NCI-H2196 (cell line): ENCODE results near the gene LRRC46.
A peak's percentile ranks its signal among the peaks of the same experiment; 100 is the strongest.

ENCODE experiments used
- DNase-seq: peaks from one replicate; lab custom pipeline; 2025; ENCODE audit not compliant: unreplicated experiment; lab: John Stamatoyannopoulos, UW

The LRRC46 gene, protein sequence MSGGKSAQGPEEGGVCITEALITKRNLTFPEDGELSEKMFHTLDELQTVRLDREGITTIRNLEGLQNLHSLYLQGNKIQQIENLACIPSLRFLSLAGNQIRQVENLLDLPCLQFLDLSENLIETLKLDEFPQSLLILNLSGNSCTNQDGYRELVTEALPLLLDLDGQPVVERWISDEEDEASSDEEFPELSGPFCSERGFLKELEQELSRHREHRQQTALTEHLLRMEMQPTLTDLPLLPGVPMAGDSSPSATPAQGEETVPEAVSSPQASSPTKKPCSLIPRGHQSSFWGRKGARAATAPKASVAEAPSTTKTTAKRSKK

DNA sequence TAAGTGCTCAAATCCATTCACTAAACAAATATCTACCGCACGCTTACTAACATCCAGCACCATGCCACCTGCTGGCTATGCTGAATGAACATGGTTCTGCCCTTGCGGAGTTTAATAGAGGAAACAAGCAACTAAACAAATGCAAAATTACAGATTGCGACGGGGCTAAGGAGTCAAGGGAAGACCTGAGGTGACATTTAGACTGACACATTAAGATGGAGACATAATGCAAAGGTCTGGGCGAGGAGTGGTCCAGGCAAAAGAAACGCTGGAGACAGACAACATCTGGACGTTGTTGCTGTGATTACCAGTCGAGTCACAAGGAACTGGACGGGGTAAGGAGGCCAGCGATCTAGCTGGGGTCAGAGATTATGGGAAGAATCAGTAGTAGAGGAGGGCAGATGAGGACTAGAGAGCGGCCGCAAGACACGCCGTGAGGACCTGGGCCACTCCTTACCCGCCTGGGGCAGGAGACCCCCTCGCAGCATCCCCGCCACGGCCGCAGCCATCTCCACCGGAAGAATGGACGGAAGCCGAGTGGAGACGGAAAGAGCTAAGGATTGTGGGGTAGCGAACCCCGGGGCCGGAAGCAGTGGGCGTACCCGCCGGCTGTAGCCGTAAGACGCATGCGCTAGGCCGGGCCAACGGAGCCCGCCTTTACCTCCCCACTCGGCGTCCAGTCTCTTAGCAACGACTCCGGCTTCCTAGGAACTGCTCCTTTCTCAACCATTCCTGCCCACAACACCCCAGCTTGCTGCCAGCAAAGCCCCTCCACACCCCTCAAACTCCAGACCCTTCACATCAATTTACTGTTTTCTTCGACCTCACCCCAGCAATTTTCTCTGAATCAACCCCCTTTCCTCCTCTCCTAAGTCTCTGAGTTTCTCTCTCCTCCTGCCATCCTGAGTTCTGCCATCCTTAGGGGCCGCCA is at the start of gene LRRC46, which contains the start of gene MRPL10:
Gene LRRC46, plus strand, starts transcription at position 668 of the 931 bp plus-strand sequence. CDS start 320 bp downstream, outside the sequence.
Gene MRPL10, minus strand, starts transcription at position 539 of the 931 bp plus-strand sequence. Its CDS starts 30 bp downstream, at position 509.
- peak; percentile 95 for DNase-seq

DNA sequence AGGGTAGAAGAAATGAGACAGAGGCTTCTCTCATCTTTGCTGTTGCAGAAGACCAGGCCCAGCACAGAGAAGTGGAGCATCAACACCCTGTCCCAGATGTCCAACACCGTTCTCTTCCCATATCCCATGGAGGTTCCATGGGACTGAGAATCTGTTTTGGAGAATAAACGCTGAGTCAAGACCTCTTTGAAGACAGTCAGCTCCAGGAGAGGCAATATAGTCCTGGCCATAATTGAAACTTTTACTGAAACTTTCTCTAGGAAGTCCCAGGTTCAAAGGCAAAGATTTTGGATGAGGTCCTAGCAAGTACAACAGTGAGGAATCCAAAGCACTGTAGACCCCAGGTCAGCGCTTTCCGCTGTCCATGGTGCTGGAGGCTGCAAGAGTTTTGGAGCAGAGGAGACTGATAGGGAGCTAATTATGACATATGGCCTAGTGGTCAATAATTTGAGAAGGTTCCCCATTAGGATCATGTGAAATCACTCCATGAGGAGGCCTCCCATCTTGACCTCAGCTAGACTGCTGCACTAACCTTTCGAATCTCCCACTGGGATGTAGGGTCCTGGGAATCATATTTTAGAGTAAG is 45.8 kb upstream of the LRRC46 start:
- no peak for DNase-seq

DNA sequence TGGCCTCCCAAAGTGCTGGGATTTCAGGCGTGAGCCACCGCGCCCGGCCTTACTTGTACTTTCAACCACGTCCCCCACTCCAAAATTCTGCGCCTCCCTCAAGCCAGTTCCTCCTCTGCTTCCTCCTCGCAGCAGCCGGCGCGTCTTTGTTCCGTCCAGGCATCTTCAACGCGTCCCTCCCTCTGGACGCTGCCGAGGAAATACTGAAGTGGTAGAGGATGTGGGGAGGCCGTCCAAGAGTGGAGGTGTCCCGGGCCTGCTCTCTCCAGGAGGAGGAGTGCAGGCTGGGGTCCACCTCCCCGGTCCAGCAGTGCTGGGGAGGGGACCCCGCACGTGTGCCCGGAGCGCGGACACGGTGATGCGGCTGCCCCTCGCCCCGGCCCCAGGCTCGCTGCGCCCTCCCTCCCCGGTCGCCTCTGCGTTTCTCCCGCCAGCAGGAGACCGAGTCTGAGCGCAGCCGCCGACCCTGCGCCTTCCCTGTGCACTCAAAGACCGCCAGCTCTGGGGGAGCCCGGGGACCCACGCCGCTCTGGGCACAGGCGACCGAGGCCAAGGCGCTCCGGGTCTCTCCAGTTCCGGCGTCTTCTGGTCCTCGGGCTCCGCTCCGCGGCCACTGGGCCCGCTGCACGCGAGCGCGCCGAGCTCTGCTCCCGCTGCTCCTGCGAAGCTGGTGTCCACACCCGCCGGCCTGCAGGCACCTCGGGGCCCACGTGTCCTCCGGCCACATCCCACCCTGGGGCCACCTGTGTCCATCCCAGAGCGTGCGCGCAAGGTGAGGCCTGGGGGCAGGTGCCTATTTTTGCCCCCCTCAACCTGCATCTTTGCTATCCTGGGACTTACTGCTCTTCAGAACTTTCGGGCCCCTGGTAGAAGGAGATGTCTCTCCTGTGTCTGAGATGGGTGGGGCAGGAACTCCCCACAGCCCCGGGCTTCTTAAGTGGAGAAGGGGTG is 41.6 kb upstream of the LRRC46 start:
- peak; percentile 71 for DNase-seq

DNA sequence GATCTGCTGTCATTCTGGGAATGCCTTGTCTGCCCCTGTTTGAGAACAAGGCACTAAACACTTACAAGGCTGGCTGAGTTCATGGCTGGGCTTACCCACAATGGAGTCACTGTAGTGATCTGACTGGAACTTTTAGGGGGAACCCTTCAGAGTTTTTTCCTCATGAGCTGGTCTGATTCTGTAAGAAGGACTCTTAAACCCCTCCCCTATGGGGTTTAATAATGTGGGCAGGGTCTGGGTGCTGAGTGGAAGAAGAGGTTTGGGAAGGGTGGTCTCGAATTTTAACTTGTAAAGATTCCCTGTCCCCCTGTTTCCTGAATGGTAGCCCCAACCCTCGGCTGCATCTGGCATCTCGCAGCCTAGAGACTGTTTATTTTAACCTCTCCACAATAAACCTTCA is 40.4 kb upstream of the LRRC46 start:
- no peak for DNase-seq

DNA sequence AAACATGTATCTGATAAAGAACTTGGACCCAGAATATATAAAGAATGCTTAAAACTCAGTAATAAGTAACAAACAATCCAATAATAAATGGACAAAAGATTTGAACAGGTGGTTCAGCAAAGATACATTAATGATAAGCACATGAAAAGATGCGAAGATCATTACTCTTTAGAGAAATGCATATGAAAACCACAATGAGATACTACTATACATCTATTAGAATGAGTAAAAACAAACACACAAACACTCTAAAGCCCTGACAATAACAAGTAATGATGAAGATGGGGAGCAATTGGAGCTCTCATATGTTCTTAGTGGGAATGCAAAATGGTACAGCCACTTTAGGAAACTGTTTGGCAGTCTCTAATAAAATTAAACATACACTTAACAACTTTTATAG is 39.0 kb upstream of the LRRC46 start:
- no peak for DNase-seq

DNA sequence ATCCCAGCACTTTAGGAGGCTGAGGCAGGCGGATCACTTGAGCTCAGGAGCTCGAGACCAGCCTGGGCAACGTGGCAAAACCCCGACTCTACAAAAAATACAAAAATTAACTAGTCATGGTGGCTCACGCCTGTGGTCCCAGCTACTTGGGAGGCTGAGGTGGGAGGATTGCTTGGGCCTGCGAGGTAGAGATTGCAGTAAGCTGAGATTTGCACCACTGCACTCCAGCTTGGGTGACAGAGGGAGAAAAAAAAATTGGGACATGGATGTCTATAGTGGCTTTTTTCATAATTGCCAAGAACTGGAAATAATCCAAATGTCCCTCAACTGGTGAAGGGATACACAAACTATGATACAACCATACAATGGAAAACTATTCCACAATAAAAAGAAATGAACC is 38.5 kb upstream of the LRRC46 start:
- DNase-seq = no peak

DNA sequence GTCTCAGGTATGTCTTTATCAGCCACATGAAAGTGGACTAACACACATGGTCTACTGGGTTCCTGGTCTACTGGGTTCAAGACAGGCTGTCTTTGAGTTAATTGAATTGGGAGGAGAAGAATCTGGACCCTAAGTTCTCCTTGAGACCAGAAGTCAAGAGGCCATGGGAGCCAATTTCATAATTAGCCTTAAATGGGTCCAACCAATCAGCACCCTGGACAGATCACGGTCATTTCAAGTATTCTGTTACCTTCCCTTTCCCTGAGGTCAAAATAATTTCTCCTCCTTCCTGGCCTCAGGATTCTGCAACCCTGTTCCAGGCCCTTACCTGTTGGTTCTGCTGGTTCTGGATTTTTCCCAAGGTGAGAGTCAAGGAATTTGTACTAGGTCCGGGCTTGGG is 33.7 kb upstream of the LRRC46 start:
- DNase-seq = no peak

DNA sequence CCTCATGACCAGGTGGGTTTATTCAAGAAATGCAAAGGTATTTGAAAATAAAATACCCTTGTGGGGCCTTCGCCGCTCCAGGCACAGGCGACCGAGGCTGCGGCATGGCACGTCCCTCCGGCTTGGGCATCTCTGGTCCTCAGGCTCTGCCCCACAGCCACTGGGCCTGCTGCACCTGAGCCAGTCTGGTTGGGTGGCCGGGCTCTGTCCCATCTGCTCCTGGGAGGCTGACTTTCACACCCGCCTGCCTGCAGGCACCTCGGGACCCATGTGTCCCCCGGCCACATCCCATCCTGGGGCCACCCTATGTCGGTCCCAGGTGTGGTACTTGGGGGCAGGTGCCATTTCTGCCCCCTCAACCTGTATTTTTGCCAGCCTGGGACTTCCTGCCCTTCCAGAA is 30.8 kb upstream of the LRRC46 start:
- DNase-seq = no peak

DNA sequence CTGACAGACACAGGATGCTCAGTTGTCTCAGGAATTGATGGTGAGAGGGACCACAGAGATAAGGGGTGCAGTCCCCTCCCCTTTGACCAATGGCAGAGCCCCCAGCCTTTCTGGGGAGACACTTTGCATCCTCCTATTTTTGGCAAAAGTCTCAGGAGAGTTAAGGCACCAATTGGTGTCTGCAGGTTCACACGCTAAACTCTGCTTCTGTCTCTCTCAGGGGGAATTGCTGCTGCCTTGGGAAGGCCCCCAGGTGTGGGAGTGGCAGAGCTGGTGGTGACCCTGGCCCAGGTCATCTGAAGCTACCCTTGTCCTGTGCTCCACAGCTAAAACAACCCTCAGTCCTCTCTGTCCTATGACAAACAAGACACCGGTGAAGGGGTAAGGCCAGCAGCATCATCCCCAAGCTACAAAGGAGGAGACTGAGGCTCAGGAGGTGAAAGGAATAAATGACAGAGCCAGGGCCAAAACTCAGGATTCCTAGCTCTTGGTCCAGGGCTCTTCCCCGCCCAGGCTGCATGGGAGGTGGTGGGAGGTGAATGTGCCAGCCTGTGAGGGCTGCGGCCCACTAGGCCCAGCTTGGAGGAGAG is 30.2 kb upstream of the LRRC46 start:
- no peak for DNase-seq

DNA sequence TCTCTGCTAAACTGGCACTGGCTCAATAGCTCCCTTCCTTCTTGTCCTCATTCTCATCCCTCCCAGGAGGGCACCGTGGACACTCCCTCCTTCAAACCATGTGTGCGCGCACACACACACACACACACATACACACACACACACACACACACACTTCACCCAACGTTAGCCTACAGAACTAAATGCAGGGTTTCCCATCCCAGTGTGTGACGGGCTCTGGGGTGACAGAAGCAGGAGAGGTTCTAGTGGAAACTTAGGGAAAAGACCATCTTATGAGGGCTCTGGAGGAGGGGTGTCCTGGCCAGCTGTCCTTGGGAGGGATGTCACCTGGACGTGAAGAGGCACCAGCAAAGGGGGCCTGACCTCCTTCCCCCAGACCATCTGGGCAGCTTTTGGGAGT is 29.6 kb upstream of the LRRC46 start:
- no peak for DNase-seq

DNA sequence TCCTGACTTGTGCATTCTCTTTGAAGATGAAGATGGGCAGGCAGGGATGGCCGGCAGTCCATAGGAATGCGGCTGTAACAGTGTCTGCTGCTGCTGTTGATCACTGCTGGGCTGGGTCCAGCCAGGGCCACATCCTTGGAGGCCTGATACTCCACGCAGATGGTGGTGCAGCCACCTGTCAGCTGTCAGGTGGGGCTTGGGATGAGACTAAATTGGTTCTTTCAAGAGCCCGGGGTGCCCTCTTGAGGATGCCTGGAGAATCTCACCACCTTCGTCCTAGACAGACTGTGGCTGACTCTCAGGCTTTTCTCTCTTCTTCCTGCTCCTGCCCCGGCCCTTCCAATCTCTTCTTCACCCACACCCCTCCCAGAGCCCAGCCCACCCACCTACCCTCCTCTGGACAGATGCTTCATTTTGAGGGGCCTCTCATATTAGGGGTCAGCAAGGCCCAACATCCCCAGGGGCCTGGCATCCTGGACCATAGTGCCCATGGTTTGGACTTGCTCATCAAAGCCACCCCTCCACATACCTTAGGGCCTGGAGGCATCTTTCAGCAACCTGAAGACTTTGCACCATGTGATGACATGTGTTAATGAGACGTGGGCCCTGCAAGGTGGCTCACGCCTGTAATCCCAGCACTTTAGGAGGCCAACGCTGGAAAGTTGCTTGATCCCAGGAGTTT is 29.0 kb upstream of the LRRC46 start:
- peak; percentile 79 for DNase-seq

DNA sequence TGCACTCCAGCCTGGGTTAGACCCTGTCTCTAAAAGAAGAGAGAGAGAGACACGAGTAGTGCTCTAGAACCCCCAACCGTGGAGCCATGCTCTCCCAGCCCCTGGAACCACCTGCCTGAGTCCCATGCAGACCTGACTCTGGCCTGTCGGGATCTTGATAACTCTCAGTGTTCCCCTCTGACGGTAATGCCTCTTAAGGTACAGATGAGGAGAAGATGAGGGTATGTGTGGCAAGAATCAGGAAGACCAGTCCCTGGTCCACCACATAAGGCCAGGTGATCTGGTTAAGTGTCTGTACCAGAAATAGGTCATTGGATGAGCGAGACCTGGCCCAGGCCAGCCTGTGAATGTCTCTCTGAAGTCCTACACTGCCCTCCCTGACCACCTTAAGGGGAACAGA is 28.3 kb upstream of the LRRC46 start:
- no peak for DNase-seq

DNA sequence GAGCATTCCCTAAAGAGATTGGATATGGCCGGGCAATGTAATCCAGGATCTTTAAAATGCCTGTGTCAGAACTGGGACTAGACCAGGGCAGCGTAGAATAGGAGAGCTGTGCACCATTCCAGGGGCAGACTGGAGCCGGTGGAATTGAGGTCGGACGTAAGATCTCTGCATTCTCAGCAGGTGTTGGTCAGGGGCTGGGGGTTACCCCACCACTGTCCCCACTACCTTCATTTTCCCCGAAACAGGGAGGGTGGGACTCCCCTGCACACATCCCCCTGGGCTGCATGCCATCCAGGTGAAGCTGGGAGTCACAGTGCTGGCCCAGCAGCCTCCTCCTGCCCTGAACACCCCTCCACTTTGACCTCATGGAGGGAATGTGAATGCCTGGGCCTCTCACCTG is 27.7 kb upstream of the LRRC46 start:
- no peak for DNase-seq

DNA sequence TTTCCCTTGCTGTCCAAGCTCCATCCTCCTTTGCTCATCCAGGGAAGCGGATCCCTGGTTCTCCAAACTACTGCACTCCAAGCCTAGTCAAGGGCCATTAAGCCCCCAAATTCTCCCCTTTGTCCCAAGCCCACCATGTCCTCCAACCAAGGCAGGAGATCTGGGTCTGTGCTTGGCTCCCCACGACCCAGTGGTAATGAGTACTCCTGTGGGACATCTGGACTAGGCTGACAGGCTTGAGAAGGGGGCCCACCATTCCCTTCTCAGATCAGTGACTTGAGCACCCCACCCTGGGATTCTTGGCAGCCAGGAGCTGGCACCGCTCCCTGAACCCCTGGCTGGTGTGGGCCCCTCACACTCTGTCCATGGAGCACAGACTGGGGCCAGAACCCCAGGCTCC is 27.0 kb upstream of the LRRC46 start:
- no peak for DNase-seq

DNA sequence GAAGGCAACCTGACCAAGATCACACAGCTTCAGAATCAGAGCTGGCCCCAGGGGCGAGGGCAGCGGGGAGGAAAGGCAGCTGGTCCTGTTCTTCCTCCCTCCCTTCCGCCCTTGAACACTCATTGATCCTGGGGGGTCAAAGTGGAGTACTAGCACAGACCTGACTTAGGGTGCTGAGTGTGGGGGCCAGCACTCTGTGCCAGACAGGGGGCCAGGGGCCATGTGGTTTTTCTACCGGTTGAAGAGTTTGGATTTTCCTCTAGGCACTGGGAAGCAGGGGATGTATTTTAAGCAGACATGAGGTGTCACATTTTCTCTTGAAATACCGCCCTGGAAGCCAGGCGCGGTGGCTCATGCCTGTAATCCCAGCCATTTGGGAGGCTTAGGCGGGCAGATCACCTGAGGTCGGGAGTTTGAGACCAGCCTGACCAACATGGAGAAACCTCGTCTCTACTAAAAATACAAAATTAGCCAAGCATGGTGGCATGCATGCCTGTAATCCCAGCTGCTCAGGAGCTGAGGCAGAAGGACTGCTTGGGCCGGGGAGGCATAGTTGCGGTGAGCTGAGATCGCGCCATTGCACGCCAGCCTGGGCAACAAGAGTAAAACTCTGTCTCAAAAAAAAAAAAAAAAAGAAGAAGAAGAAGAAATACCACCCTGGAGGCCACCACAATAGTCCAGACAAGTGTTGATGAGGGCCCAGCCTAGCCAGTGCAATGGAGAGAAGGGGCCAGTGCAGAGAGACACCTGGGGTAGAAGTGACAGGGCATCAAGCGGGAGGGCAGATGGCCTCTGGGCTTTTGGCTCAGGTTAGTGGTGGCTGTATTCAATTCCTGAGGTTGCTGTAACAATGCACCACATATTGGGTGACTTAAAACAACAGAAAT is 25.2 kb upstream of the LRRC46 start:
- no peak for DNase-seq

DNA sequence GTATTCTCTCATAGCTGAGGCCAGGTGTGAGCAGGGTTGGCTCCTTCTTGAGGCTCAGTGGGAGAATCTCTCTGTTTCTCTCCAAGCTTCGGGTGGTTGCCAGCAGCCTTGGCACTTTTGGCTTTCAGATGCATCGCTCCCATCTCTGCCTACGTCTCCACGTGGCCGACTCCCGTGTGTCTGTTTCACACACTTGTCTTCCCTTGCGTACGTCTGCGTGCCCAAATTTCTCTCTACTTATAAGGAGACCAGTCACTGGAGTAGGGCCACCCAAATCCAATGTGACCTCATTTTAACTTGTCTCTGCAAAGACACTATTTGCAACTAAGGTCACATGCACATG is 24.6 kb upstream of the LRRC46 start:
- no peak for DNase-seq

DNA sequence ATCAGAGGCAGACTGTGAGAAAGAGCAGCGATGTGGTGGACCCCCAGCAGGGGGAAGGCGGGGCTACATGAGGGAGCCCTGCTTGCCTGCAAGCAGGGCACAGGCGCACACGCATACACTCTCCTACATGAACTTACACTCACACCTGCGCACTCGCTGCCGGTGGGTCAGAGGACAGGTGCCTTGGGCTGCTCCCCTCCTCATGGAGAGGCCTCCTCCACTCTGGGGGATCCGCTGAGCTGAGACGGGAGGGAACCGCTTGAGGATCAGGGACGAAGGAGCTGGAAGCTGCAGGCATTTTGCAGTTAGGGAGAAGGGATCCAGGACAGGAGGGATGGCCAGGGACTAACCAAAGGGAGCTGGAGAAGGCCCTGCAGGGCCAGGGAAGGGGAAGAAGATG is 24.0 kb upstream of the LRRC46 start:
- DNase-seq = no peak

DNA sequence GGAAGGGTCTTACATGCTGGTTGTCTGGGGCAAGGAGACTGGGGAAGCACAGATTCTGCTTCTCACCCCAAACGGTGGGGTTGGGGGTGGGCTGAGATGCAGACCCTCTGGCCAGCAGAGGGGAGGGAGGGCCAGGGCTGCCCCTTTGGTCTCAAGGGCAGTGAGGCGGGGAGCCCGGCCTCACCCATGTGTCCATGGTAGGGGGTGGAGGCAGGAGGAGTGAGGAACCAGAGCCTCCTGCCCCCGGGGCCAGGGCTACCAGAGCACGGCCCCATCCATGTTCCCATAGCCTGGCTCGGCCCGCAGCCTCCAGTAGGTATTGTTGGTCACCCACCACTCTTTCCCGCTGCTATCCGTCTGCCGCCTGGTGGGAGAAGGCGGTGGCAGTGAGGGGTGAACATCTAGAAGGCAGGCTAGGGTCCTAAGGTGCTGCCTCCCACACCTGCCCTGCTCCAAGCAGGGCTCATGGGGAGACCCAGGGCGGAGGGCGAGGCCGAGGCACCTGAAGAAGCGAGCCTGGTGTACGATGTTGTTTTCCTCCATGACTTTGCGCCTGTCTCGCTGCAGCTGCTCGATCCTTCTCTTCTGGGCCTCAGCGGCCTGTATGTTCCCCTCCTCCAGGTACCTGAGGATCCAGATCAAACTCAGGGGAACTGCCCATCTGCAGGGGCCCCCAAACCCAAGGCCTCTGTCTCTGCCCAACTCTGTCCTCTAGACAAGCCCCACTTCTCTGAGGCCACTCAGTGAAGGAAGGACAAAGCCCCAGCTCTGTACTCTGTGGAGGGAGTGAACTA is 23.2 kb upstream of the LRRC46 start:
- no peak for DNase-seq
